ENCODE data around the gene TCP1. TPM values are rescaled to one million over a fixed set of nuclear protein-coding genes. Genes with fewer than 3 reads are reported as not detected.
"Not testable (repeated sequence)": the region's sequence is repeated elsewhere in the genome, so short reads cannot be mapped to it uniquely, and the experiment has no call there.

Gene TCP1
- total RNA-seq, 1 donor from 2014 or later = 334 TPM

GRCh38 chr6:159739341-159739740 lies 50.1 kb downstream of the TCP1 start:
- H3K36me3 ChIP-seq = peaks cover 42% of the 10 kb centered on the region
- H3K27me3 ChIP-seq = no peaks in the 10 kb centered on the region
- peaks cover 84% of the 10 kb centered on the region for H4K20me1 ChIP-seq (ENCODE audit: low read depth)
- no peaks in the 10 kb centered on the region for H3K27me3 Mint-ChIP-seq (ENCODE audit: insufficient read depth, low read depth)
- H3K79me2 ChIP-seq (ENCODE audit: low read depth) = peaks cover 100% of the 10 kb centered on the region
- H3K27ac ChIP-seq = no peak overlapping the region
- H3K9me3 Mint-ChIP-seq = no peaks in the 10 kb centered on the region
- peaks cover 24% of the 10 kb centered on the region for H3K36me3 Mint-ChIP-seq
- no peak overlapping the region for H3K9ac ChIP-seq
- no peak for DNase-seq (ENCODE audit: low spot score)
- H3K27ac Mint-ChIP-seq = no peak overlapping the region
- H3K4me1 ChIP-seq = no peaks in the 10 kb centered on the region
- H3K4me1 Mint-ChIP-seq = no peaks in the 10 kb centered on the region
- no peak overlapping the region for H2AFZ ChIP-seq (replicated peaks)
- H3K4me3 ChIP-seq = no peak overlapping the region
- peaks cover 9% of the 10 kb centered on the region for H3F3A ChIP-seq (ENCODE audit: low read depth)
- no peaks in the 10 kb centered on the region for H3K9me3 ChIP-seq (ENCODE audit: low read depth)
- TF ChIP-seq EZH2phosphoT487 (IDR thresholded peaks at IDR 0.05) (no peak), CTCF (IDR thresholded peaks at IDR 0.05) (no peak), EZH2 (IDR thresholded peaks at IDR 0.05) (no peak)
- H3K4me3 Mint-ChIP-seq = no peak overlapping the region
- H3K4me2 ChIP-seq = no peak overlapping the region

- H3K27me3 ChIP-seq = no peaks in the 10 kb centered on the region
- TF ChIP-seq EZH2phosphoT487 (IDR thresholded peaks at IDR 0.05) (no peak), EZH2 (IDR thresholded peaks at IDR 0.05) (no peak), CTCF (IDR thresholded peaks at IDR 0.05) (no peak)
- peaks cover 19% of the 10 kb centered on the region for H3K36me3 ChIP-seq
- Mint-ChIP-seq H3K4me1 (no peaks in the 10 kb centered on the region), H3K36me3 (peaks cover 18% of the 10 kb centered on the region), H3K27me3 (ENCODE audit: insufficient read depth, low read depth) (no peaks in the 10 kb centered on the region), H3K27ac (no peak overlapping the region), H3K9me3 (peaks cover 3% of the 10 kb centered on the region), H3K4me3 (no peak overlapping the region)
- no peak overlapping the region for H3K9ac ChIP-seq
- peaks cover 100% of the 10 kb centered on the region for H3K79me2 ChIP-seq (ENCODE audit: low read depth)
- peaks cover 88% of the 10 kb centered on the region for H4K20me1 ChIP-seq (ENCODE audit: low read depth)
- H3K27ac ChIP-seq = no peak overlapping the region
- no peak overlapping the region for H3K4me3 ChIP-seq
- no peak overlapping the region for H2AFZ ChIP-seq (replicated peaks)
- DNase-seq (ENCODE audit: low spot score) = no peak
- no peak overlapping the region for H3K4me2 ChIP-seq
- H3F3A ChIP-seq (ENCODE audit: low read depth) = peaks cover 5% of the 10 kb centered on the region
- no peaks in the 10 kb centered on the region for H3K4me1 ChIP-seq
- H3K9me3 ChIP-seq (ENCODE audit: low read depth) = no peaks in the 10 kb centered on the region
Observed at GRCh38 chr6:159736908-159737307, 52.5 kb downstream of the TCP1 start.

DNA sequence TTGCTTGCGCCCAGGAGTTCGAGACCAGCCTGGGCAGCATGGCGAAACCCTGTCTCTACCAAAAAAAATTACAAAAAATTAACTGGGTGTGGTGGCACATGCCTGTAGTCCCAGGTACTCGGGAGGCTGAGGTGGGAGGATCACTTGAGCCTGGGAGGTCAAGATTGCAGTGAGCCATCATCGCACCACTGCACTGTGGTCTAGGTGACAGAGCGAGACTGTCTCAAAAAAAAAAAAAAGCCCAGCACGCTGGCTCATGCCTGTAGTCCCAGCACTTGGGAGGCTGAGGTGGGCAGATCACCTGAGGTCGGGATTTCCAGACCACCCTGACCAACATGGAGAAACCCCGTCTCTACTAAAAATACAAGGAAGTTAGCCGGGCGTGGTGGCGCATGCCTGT lies 56.0 kb downstream of the TCP1 start:
- Histone ChIP-seq H3K79me2 (ENCODE audit: low read depth) (peaks cover 100% of the 10 kb centered on the region), H4K20me1 (ENCODE audit: low read depth) (peaks cover 98% of the 10 kb centered on the region), H3K4me1 (peaks cover 19% of the 10 kb centered on the region)
- not testable (repeated sequence) for H3K36me3 ChIP-seq; H3K4me2 ChIP-seq; H3K4me3 ChIP-seq; H3K27ac Mint-ChIP-seq; H3K9me3 Mint-ChIP-seq; H3K4me3 Mint-ChIP-seq; DNase-seq (ENCODE audit: low spot score); H3K27me3 Mint-ChIP-seq (ENCODE audit: insufficient read depth, low read depth); H3K9me3 ChIP-seq (ENCODE audit: low read depth); H3K9ac ChIP-seq; H3K27ac ChIP-seq; H3F3A ChIP-seq (ENCODE audit: low read depth); H2AFZ ChIP-seq (replicated peaks); H3K27me3 ChIP-seq
- Mint-ChIP-seq H3K4me1 (peaks cover 18% of the 10 kb centered on the region), H3K36me3 (peaks cover 19% of the 10 kb centered on the region)

DNA sequence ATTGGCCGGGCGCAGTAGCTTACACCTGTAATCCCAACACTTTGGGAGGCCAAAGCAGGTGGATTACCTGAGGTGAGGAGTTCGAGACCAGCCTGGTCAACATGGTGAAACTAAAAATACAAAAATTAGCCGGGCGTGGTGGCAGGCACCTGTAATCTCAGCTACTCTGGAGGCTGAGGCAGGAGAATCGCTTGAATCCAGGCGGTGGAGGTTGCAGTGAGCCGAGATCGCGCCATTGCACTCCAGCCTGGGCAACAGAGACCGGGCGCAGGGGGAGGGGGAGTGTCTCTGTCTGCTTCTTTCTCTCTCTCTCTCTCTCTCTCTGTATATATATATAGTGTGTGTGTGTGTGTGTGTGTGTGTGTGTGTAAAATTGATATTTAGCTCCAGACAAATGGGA lies 56.9 kb downstream of the TCP1 start:
- Histone ChIP-seq H3K4me1 (peaks cover 19% of the 10 kb centered on the region), H4K20me1 (ENCODE audit: low read depth) (peaks cover 95% of the 10 kb centered on the region), H3F3A (ENCODE audit: low read depth) (peaks cover 11% of the 10 kb centered on the region), H3K79me2 (ENCODE audit: low read depth) (peaks cover 100% of the 10 kb centered on the region)
- not testable (repeated sequence) for H3K4me3 ChIP-seq; H2AFZ ChIP-seq (replicated peaks); H3K9me3 ChIP-seq (ENCODE audit: low read depth); H3K27ac ChIP-seq; H3K9me3 Mint-ChIP-seq; H3K9ac ChIP-seq; H3K27me3 ChIP-seq; H3K27me3 Mint-ChIP-seq (ENCODE audit: insufficient read depth, low read depth); H3K4me3 Mint-ChIP-seq; H3K36me3 ChIP-seq; H3K4me2 ChIP-seq; H3K27ac Mint-ChIP-seq; DNase-seq (ENCODE audit: low spot score)
- peaks cover 19% of the 10 kb centered on the region for H3K4me1 Mint-ChIP-seq
- H3K36me3 Mint-ChIP-seq = peaks cover 16% of the 10 kb centered on the region

Data from neural progenitor cell (in vitro differentiated cells).